HG02642 (cell line): Measurements from ENCODE around the gene TFR2.

ENCODE experiments used
- ATAC-seq: cut with Tn5 transposase; IDR thresholded peaks from one replicate; pipeline ENCODE4 v1.9.1; 2021; ENCODE audit warnings: mild to moderate bottlenecking; ENCODE audit not compliant: unreplicated experiment, poor library complexity

TFR2 gene

DNA sequence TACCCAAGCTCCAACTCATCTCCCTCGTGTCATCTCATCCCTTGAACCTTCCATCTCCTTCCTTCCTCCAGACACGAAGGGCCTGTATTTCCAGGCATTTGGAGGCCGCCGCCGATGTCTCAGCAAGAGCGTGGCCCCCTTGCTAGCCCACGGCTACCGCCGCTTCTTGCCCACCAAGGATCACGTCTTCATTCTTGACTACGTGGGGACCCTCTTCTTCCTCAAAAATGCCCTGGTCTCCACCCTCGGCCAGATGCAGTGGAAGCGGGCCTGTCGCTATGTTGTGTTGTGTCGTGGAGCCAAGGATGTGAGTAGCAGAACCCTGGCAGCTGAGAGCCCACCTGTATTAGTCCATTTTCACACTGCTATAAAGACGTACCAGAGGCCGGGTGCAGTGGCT lies 49.8 kb downstream of the TFR2 start:
- ATAC-seq = no peak

DNA sequence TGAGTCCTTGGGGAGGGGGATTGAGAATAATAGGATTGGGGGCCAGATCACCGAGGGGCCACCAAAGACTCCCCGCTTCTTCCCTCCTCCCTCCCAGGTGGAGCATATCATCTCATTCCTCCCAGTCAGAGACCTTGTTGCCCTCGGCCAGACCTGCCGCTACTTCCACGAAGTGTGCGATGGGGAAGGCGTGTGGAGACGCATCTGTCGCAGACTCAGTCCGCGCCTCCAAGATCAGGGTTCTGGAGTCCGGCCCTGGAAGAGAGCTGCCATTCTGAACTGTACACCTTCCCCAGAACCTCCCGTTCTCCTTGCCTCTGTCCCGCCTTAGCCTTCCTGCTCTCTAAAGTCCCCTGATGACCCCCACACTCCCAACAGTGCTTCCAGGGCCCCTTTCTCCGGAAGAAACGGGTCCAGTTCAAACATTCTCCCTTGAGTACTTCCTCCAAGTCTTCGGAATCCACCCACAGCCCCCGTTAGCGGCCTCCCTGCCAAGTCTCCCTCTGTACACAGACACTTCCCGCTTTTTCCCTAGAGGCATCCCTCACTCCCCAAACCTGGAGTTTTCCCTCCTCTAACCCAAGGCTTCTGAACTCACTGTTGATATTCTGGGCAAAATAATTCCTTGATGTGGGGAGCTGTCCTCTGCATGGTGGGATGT lies 51.1 kb downstream of the TFR2 start:
- no peak for ATAC-seq

GRCh38 chr7:100589341-100589947 lies 51.9 kb downstream of the TFR2 start:
- no peak for ATAC-seq

DNA sequence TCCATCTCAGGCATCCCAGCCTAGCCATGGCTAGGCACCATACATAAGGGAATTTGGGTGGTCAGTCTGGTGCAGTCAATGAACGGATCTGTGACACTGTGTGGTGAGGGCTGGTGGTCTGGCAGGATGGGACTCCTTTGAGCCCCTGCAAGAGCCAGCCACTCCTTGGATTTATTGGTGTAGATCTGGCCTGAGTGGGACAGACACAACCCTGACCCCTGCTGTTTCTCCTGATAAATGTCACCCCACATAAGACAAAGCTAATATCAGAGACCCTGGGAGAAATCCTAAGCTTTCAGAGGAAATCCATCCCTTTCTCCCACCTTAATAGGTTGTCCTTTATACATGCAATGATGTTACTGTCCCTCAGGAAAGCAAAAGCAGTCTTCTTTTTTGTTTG lies 52.9 kb downstream of the TFR2 start:
- ATAC-seq = no peak

DNA sequence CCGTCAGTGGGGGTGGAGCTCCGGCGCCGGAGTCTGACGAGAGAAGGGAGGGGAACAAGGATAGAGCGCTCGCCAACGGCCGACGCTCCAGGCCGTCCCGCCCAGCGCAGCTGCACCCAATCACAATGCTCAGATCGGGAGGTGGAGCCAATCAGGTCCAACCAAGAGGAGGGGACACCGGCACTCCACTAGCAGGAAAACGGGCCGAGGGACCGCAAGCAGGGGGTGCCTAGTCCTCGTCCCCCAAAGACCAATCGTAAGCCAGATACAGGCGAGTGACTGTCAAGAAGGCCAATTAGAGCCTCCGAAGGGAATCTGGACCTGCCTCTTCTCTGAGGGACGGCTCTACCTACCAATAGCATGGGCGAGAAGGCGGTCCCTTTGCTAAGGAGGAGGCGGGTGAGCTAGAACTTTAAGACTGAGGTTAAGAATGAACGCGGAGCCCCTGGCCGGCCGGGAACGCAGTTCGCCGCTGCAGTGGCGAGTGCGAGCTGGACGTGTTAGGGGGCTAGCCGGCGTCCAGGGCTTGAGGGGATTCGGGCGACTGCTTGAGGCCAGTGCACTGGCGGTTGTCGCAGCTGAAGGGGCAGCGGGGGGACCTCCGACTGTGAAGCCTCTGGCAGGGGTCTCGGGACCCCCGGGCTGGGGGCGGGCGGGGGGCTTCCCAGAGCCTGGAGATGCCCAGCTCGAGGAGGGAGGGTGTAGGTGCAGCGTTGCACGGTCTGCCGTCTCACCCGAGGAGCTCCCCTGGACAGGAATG lies 54.9 kb downstream of the TFR2 start, which contains the start of gene FBXO24:
TSS of gene FBXO24 (plus strand) at position 63 of the 760 bp plus-strand sequence. CDS start at position 361, 298 bp downstream.
- peak; percentile 87 for ATAC-seq

DNA sequence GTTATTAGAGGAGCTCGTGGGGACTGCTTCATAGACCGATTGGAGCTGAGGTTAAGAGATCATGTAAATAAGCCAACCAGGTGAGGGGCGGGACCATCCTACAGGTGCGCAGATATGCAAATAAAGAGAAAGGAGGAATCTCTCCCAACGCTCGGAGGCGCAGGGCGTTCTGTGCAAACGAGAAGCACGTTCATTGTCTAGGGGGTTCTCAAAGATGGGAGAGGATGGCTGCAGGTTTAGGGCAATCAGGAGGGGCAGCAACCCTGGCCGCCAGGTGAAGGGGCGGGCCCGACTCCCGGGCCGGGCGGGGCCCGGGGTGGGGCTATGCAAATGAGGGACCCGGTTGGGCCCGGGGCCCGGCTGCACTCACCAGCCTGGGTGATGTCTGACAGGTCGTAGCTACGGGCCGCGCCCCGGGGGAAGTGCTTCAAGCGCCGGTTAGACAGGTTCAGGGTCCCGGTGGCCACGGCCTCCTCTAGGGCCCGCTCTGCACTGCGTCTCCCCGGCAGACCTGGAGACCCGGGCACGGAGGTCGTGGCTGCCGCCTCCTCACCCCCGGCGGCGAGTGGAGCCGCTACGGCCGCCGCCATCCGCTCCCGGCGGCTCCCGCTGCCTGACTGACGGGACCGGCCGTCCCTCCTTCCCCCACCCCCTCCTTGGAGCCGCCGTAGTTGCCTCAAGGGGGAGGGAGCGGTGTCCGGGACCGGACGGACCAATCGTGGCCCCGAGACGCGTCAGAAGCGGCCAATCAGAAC lies 55.7 kb downstream of the TFR2 start, which contains the start of gene LRCH4:
TSS of gene LRCH4 (minus strand) at position 619 of the 755 bp plus-strand sequence. CDS start at position 590, 29 bp downstream.
- ATAC-seq = peak; percentile 35

DNA sequence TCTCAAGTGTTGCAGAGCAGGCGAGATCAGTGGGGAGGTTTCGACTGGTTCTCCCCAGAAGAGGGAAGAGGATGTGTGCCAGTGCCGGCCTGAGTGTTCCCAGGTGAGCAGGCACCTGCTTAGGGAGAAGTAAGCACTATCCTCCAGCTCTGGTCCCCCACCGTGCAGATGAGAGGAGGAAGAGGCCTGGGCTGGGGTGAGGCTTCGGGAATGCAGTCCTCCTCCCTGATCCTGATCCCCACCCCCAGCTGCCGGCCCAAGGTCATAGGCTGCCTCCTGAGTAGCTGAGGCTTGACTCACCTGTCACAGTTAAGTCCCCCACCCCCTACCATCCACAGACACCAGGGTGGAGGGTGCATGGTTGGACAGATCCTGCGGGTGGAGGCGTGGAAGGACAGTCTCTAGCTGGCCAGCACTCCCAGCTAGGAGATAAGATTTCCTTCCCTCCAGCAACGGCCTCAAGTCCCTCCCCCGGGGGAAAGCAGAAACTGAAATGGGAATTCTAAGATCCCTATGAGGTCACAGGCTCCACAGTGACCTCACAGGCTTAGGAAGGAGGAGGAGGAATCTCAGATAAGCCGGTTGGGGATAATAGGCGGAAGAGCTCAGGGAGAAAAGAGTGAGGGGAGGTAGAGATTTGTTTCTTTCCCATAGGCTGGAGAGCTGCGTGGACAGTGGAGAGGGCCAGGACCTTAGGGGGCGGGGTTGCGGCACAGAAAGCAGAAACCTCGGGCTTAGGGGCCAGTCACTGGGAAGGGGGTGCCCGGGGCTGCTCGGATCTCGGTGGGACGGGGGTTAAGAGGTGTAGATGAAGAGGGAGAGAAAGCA lies 56.5 kb downstream of the TFR2 start:
- ATAC-seq = no peak

GRCh38 chr7:100584054-100584682 lies 57.2 kb downstream of the TFR2 start:
- no peak for ATAC-seq

DNA sequence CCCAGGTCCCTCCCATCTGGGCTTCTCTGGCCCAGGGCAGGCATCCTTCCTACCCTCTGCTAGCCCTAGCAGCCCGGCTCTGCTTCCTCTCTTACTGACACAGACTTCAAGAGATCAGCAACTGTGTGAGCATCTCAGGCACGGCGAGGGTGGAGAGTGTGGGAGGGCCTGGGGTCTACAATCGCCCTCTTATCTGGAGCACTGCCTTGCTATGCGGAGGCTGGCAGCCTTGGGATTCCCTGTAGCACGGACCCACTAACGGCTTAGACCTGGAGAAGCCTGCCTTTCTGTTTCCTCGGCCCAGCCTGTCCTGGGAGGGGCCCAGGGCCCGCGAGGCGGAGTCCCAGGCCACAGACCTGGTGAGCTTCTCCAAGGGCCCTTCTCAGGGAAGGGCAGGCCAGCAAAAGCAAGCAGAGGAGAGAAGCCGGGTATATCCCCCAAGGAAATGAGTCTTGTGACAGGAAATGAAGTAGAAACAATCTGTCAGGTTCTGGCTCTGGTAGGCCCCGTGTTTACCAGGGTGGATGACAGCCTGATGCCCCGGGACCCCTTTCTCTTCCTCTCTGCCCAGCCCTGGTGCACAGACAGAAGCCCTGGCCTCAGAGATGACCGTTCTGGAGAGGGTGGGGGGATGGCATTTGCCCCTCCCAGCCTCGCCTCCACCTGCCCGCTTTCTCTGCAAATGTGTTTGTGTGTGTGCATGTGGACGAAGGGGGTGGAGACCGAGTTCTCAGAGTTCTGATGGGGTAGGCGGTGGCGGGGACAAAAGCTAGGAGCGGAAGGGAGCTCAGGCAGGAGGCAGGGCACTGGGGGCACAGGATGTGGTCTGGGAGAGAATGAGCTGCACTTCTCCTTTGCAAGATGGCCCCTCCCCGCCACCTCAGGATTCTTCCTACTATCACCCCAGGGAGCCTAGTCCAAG lies 58.0 kb downstream of the TFR2 start:
- no peak for ATAC-seq

GRCh38 chr7:100582650-100583049 lies 58.7 kb downstream of the TFR2 start:
- no peak for ATAC-seq

- ATAC-seq = no peak
Observed at GRCh38 chr7:100582041-100582579, 59.2 kb downstream of the TFR2 start.

DNA sequence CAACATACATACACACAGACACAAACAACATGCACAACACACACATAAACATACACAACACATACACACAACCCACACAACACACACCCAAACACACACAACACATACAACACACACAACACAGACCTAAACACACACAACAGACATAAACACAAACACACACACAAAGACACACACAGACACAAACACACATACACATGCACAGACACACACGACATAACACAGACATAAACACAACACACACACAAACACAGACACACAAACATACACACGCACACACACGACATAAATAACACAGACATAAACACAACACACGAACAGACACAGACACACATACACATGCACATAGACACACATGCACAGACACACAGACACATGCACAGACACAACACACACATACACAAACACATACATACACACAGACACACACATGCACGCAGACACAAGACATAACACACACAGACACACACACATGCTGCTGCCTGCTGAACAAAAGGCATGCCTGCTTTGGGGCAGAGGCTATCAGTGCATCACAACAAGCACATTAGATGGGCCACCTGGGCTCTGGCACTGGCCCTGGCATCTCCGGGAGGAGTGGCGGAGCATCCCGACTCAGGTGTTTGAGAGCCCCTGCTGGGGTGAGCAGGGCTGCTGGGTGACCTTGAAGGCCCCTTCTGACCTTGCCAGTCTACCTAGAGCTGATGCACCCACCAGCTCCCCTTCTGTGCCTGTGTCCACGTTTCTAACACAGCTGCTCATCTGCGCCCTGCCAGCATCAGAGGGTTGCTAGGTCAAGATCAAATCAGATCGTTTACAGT lies 60.7 kb downstream of the TFR2 start:
- no peak for ATAC-seq

- ATAC-seq = no peak
Observed at GRCh38 chr7:100578246-100579183, 62.8 kb downstream of the TFR2 start.

DNA sequence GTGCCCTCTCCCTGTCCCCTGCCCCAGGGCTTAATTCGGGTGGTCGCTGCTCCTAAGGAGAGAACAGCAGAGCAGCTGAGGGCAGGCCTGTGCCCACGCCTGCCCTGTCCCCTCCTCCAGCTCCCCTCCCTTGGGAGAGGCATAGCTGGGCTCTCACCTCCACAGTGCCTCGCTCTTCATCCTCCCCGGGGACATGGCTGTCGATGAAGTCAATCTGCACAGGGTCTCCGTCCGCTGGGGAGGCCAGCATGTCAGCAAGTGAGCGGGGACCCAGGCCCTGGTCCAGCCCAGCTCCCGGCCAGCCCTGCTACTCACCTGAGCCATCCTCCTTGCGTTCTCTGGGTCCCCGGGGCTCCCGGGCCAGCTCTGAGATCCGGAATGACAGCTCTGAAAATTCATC lies 63.8 kb downstream of the TFR2 start:
- ATAC-seq = no peak

DNA sequence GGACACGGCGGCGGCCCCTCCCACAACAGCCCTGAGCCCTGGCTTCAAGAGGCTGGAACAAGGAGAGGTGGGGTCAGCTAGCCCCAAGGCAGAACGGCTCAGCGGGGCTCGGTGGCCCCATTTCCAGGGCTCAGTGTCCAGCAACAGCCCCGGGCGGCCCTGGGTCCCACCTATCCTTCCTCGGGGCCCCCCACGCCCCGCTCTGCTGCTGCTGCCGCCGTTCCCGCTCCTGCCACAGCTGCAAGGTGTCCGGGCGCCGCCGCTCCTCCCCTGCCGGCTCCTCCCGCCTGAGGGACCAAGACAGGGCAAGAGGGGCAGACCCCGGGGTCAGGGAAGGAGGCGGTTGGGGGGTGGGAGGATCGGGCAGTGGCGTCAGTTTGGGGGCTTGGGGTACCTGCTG lies 64.2 kb downstream of the TFR2 start:
- ATAC-seq = no peak

DNA sequence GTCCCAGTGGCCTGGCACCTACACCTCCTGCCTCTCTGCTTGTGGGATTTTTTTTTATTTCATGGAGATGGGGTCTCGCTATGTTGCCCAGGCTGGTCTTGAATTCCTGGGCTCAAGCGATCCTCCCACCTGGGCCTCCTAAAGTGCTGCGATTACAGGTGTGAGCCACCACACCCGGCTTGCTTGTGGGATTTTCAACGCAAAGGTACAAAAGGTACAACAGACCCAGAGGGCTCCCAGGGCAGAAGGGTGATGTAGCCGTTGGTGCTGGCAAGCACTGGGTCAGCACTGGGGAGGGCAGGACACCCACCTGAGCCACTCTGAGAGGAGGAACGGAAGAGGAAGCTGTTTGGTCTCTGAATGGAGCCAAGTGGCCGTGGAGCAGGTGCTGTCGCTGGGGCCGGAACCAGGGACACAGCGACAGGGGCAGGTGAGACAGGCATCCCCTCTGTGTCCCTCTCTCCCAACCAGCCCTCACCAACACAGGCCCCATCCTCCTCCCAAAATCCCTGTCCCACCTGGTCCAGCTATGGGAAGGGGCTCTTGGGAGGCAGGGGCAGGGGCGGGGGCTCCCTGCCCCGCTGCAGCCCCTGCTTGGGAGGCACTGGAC lies 64.9 kb downstream of the TFR2 start:
- ATAC-seq = no peak
